Right lobe of liver (tissue), 6 donors: ENCODE measurements around the gene BORCS8. TPM values are rescaled to one million over a fixed set of nuclear protein-coding genes. Genes with fewer than 3 reads are reported as not detected.

ENCODE experiments used
- ATAC-seq, 4 donors: fragments of 200-7000 bp; cut with Tn5 transposase; one replicate each; pipeline ENCODE4 v1.9.1; 2020; ENCODE audit warnings: mild to moderate bottlenecking in 4 of 4, moderate library complexity in 4 of 4
- DNase-seq, 3 donors: peaks; one replicate each; pipeline ENCODE4 v3.0.0-alpha.2; 2020
- H3K27ac ChIP-seq, 3 donors: fragments of 200-600 bp; one replicate each; pipeline ENCODE4 v1.8.0; 2022
- H3K27me3 ChIP-seq, 2 donors: fragments of 200-600 bp; one replicate each; pipeline ENCODE4 v1.8.0; 2022
- H3K36me3 ChIP-seq, 4 donors: fragments of 200-600 bp; sonication (generic) in 1 of 4; one replicate each; pipeline versions ENCODE4 v1.5.1 to v1.8.0; 2017 to 2022; ENCODE audit warnings: control low read depth in 1 of 4
- H3K4me1 ChIP-seq, 4 donors: fragments of 200-600 bp; sonication (generic) in 1 of 4; one replicate each; pipeline versions ENCODE4 v1.5.1 to v1.8.0; 2017 to 2022; ENCODE audit warnings: control low read depth in 1 of 4
- H3K4me3 ChIP-seq, 3 donors: fragments of 200-600 bp; one replicate each; pipeline ENCODE4 v1.8.0; 2022
- H3K9me3 ChIP-seq, 4 donors: fragments of 200-600 bp; sonication (generic) in 1 of 4; one replicate each; pipeline versions ENCODE4 v1.5.1 to v1.8.0; 2017 to 2022; ENCODE audit warnings: control low read depth in 1 of 4
- POLR2A ChIP-seq: fragments of 450-650 bp; IDR thresholded peaks from one replicate; pipeline ENCODE4 v1.6.1; 2017; ENCODE audit warnings: antibody characterized with exemption, mild to moderate bottlenecking
- WGBS: methylation state at CpG from one replicate; pipeline ENCODE4 v1.1.6; 2018; ENCODE audit warnings: low coverage, low lambda C conversion rate; ENCODE audit not compliant: insufficient coverage; ENCODE audit errors: missing lambda C conversion rate; 5-methylcytosine and 5-hydroxymethylcytosine counted together
- intact Hi-C, 2 donors: fragments of 100-400 bp; cut with DNase I; formaldehyde crosslinking; loops; one replicate each; pipeline versions ENCODE4 v1.11.2 to v1.14.1; 2022
- total RNA-seq, 6 experiments: library from RNA; depleted of rRNA in 2 of 6; stranded (reverse); fragments of >200 nt in 2 of 6; fragmentation: NEBNext Ultra II Directional in 3 of 6; extraction: Animal tissue kit (Norgen Biotek cat#: 25700) in 3 of 6; gene quantifications; one replicate each; pipeline versions ENCODE4 v1.1.0 to v1.2.4, GENCODE V29; 2016 to 2023
- TF ChIP-seq, protein P1 (sequence below), 4 donors: fragments of 200-600 bp in 3 of 4; fragments of 450-650 bp in 1 of 4; IDR thresholded peaks; one replicate each; pipeline versions ENCODE4 v1.5.1 to v1.8.0; 2016 to 2022; ENCODE audit warnings: antibody characterized with exemption in 4 of 4, mild to moderate bottlenecking in 2 of 4
- donor health status: DM: no; HTN: yes; CAD: no.
- donor health status: DM: no; HTN: no; CAD: no.
- donor health status: DM: no; HTN: no; CAD: no.
- donor health status: DM: no; HTN: yes; CAD: no.
- donor health status: DM: no; HTN: yes; CAD: no.

Gene BORCS8
- total RNA-seq, 6 experiments from 2014 or later, result 6.0 to 12.2 (median 9.8) TPM

DNA sequence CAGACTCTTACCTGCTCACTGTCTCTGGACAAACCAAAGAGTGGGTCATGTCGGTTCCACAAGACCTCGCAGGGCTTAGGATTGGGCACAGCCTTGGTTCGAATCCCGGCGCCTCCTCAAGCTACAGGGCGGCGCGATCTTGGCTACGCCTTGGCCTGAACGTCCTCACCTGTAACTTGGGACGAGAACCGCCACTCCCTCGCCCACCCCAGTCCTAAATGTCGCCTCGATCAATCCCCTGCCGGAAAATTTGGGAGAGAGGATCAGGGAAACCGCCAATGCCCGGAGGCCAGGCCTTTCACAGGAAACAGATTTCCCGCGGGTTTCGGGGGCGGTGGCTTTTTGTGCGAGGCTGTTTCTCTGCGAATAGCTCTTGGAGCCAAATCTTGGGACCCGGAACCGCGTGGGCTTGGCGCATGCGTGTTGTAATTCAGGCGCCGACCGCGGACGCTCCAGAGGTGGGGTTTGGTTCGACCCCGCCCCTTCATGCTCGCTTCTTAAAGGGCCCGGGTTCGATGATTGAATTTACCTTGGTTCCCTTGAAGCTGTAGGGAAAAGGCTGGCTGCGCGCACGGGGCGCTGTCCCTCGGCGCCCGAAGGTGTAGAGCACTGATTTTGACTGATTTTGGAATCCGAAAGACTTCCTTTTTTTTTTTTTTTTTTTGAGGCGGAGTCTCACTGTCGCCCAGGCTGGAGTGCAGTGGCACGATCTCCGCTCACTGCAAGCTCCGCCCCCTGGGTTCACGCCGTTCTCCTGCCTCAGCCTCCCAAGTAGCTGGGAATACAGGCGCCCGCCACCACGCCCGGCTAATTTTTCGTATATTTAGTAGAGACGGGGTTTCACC, 11.3 kb upstream of the BORCS8 start, which contains the start of gene NR2C2AP:
Gene NR2C2AP, minus strand, starts transcription at position 403 of the 845 bp plus-strand sequence. Its CDS starts 354 bp downstream, at position 49.
- Histone ChIP-seq H3K4me3 (peak within 1 kb of the TSS; percentile 79 to 83 (median 81)), H3K36me3 (peaks cover 0 to 3% (median 0%) of the 10 kb centered on the region in 4 donors), H3K4me1 (peaks cover 0 to 10% (median 1%) of the 10 kb centered on the region in 4 donors), H3K27me3 (no peaks in the 10 kb centered on the region), H3K9me3 (no peaks in the 10 kb centered on the region), H3K27ac (peak within 1 kb of the TSS in 2 of 3 donors; percentile 30 to 33)
- peak; percentile 15 for TF ChIP-seq POLR2A
- TF ChIP-seq, protein P1, sequence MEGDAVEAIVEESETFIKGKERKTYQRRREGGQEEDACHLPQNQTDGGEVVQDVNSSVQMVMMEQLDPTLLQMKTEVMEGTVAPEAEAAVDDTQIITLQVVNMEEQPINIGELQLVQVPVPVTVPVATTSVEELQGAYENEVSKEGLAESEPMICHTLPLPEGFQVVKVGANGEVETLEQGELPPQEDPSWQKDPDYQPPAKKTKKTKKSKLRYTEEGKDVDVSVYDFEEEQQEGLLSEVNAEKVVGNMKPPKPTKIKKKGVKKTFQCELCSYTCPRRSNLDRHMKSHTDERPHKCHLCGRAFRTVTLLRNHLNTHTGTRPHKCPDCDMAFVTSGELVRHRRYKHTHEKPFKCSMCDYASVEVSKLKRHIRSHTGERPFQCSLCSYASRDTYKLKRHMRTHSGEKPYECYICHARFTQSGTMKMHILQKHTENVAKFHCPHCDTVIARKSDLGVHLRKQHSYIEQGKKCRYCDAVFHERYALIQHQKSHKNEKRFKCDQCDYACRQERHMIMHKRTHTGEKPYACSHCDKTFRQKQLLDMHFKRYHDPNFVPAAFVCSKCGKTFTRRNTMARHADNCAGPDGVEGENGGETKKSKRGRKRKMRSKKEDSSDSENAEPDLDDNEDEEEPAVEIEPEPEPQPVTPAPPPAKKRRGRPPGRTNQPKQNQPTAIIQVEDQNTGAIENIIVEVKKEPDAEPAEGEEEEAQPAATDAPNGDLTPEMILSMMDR (IDR thresholded peaks at IDR 0.05), result no peak
- 8% methylated on average over 42 of the region's 60 CpGs for WGBS
- DNase-seq, result peak; percentile 91 to 95 (median 94)
- intact Hi-C loops, result no loop called here
- peak; percentile 88 to 97 (median 96) for ATAC-seq

DNA sequence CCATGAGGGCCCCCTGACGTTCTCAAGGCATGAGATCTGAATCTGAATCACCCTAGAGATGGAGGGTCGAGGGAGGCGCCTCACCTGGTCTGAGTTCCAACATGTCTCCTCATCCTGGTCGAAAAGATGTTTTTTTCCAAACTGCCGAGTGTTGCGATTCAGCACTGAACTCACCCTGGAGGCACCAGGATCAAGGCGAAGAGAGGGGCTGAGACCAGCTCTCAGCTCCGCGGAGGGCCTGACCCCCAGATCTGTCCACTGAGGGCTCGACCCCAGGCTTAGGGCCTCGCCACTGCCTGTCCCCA, 10.7 kb upstream of the BORCS8 start:
- no peaks in the 10 kb centered on the region for H3K9me3 ChIP-seq
- no peaks in the 10 kb centered on the region for H3K27me3 ChIP-seq
- WGBS, result 10% methylated on average over 3 of the region's 11 CpGs
- TF ChIP-seq, protein P1 (IDR thresholded peaks at IDR 0.05), result no peak
- TF ChIP-seq POLR2A, result no peak
- peaks cover 0 to 10% (median 1%) of the 10 kb centered on the region in 4 donors for H3K4me1 ChIP-seq
- H3K36me3 ChIP-seq, result peaks cover 0 to 3% (median 0%) of the 10 kb centered on the region in 4 donors
- DNase-seq (no peak), ATAC-seq (no peak)
- intact Hi-C loops, result no loop called here
- H3K27ac ChIP-seq, result peak overlapping the region in 2 of 3 donors; percentile 30 to 33
- H3K4me3 ChIP-seq, result peak overlapping the region; percentile 79 to 83 (median 81)

DNA sequence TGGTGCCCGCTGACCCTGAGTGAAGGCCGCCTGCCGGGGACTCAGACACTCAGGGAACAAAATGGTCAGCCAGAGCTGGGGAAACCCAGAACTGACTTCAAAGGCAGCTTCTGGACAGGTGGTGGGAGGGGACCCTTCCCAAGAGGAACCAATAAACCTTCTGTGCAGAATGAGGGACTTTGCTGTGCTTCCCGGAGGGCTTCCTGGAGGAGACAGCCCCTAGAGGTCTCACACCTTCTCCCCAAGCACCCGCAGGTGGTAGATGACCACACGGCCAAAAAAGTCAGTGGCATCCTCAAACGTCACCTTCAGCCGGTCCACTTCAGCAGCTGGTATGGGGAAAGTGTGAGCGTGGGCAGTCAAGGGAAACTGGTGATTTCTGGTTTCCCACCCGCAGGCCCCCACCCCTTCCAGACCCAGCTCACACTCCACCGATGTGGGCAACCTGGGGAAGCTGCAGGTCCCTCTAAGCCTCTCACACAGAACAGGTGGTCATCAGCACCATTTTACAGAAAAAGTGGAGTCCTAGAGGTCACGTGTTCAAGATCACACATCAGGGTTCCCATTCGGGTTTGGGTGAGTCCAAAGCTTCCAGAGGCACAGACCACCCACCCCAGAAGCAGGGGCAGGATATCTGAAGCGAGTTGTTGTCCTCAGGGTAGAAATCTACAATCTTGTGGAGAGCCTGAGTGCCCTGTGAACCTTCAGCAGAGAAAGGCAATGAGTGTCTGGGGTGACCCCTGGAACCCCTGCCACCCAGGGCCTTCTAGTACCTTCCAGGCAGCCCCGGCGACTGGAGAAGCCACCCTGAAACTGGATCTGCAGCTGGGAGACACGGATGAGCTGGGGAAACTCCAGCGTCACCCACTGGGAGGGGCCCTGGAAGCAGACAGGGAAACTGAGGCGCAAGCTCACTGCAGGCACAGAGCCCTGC, 10.0 kb upstream of the BORCS8 start:
- H3K9me3 ChIP-seq, result no peaks in the 10 kb centered on the region
- H3K27ac ChIP-seq, result no peak overlapping the region
- H3K4me3 ChIP-seq, result peak overlapping the region; percentile 79 to 83 (median 81)
- intact Hi-C loops, result no loop called here
- ATAC-seq (no peak), DNase-seq (no peak)
- TF ChIP-seq, protein P1 (IDR thresholded peaks at IDR 0.05), result no peak
- TF ChIP-seq POLR2A, result no peak
- 68% methylated on average over 8 of the region's 19 CpGs for whole genome bisulfite sequencing
- peaks cover 0 to 3% (median 0%) of the 10 kb centered on the region in 4 donors for H3K36me3 ChIP-seq
- no peaks in the 10 kb centered on the region for H3K27me3 ChIP-seq
- H3K4me1 ChIP-seq, result peaks cover 0 to 10% (median 1%) of the 10 kb centered on the region in 4 donors

DNA sequence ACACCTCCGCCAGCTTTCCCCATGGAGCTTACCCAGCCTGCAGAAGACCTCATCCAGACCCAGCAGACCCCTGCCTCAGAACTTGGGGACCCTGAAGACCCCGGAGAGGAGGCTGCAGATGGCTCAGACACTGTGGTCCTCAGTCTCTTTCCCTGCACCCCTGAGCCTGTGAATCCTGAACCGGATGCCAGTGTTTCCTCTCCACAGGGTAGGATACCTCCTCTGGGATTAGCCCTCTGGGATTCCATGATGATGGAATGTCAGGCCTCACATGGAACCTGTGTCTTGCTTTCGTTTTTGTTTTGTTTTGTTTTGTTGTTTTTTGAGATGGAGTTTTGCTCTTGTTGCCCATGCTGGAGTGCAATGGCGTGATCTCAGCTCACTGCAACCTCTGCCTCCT, 2.0 kb upstream of the BORCS8 start:
- intact Hi-C loops, result loop anchor here in 1 of 2 donors (10.0 kb wide), 1 partner anchor 301 kb away; no protein-coding TSS in a partner anchor
- WGBS, result 61% methylated on average over 3 of the region's 5 CpGs

More for the DNA sequence above, 2.0 kb upstream of the BORCS8 start:
- DNase-seq (no peak), ATAC-seq (no peak)
- H3K27me3 ChIP-seq, result no peaks in the 10 kb centered on the region
- H3K4me1 ChIP-seq, result peaks cover 0 to 13% (median 8%) of the 10 kb centered on the region in 4 donors
- no peak overlapping the region for H3K27ac ChIP-seq
- TF ChIP-seq POLR2A, result no peak
- TF ChIP-seq, protein P1 (IDR thresholded peaks at IDR 0.05), result no peak
- no peaks in the 10 kb centered on the region for H3K9me3 ChIP-seq
- no peaks in the 10 kb centered on the region for H3K36me3 ChIP-seq
- H3K4me3 ChIP-seq, result no peak overlapping the region
